Prostate gland (tissue), 2 donors: ENCODE measurements around the gene CLDN19.

ENCODE experiments used
- CTCF ChIP-seq, 4 experiments: fragments of 200-600 bp in 2 of 4; fragments of 450-650 bp in 2 of 4; sonication (generic) in 2 of 4; IDR thresholded peaks; 1 replicate in 3 of 4; 2 replicates in 1 of 4; pipeline ENCODE4 v1.5.1; 2016 to 2019; ENCODE audit warnings: antibody characterized with exemption in 4 of 4, mild to moderate bottlenecking in 2 of 4, moderate library complexity in 2 of 4
- POLR2A ChIP-seq: fragments of 450-650 bp; IDR thresholded peaks from one replicate; pipeline ENCODE4 v1.6.1; 2016; ENCODE audit warnings: antibody characterized with exemption, mild to moderate bottlenecking
- POLR2AphosphoS5 ChIP-seq: sonication (generic); formaldehyde crosslinking; IDR thresholded peaks from one replicate; pipeline ENCODE4 v1.6.1; 2017; ENCODE audit warnings: antibody characterized with exemption

GRCh38 chr1:42730002-42730401 is 10.0 kb downstream of the CLDN19 start:
- TF ChIP-seq POLR2AphosphoS5 (no peak), CTCF (IDR thresholded peaks at IDR 0.05) (no peak), POLR2A (no peak)
